GM21723 (cell line): ENCODE measurements around the gene GDNF.
A peak's percentile ranks its signal among the peaks of the same experiment; 100 is the strongest.
"Not testable (repeated sequence)": the region's sequence is repeated elsewhere in the genome, so short reads cannot be mapped to it uniquely, and the experiment has no call there.

Source experiments
- ATAC-seq: cut with Tn5 transposase; IDR thresholded peaks from one replicate; pipeline ENCODE4 v1.9.1; 2021; ENCODE audit warnings: mild to moderate bottlenecking, moderate library complexity; ENCODE audit not compliant: unreplicated experiment

The GDNF gene, protein sequence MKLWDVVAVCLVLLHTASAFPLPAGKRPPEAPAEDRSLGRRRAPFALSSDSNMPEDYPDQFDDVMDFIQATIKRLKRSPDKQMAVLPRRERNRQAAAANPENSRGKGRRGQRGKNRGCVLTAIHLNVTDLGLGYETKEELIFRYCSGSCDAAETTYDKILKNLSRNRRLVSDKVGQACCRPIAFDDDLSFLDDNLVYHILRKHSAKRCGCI

DNA sequence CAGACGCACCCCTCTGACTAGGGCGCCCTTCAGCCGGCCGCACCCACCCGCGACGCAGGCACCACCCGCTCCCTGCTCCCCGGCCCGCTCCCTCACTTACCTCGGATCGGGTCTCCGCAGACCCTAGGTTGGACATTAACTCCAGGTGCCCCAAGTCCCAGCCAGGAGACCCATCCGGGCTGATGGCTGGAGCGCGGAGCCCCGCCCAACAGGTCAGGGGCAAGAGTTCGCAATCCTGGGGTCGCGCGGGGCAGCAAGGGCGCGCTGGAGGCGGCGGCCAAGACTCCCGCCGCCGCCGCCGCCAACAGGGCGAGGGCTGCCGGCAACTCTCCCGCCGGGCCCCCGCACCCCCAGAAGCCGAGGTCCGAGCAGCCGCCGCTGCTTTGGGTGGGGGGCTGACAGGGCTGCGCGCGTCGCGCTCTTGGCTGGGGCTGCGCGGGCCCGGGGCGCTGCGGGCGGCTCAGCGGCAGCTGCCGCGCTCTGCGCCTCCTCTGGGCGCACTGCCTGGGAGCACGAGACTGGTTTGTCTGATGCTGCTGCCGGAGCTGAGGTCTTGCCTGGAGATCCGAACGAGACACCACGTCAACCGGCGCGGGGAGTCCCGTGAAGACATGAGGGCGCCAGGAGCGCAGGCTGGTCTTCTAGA is at the start of gene GDNF:
TSS of gene GDNF (minus strand) at position 635 of the 646 bp plus-strand sequence. CDS start 5,245 bp downstream, outside the sequence.
- no peak for ATAC-seq

DNA sequence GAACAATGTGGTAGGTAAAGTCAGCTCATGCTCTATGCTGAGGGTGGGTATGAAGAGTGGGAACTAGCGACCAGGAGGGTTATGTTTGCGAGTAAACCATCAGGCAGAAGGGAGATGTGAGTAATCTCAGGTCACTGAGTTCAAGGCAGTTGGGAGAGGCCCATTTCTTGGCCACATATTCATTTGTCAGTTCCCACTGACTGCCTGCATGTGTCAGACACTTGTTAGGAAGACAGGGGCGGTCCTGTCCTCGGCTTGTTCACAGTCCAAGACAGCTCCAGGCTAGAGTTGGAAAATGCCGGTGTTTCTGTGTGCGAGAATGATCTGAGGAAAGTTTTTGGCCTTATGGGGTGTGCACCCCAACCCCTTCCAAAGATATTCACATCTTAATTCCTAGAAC is 48.6 kb upstream of the GDNF start:
- no peak for ATAC-seq

DNA sequence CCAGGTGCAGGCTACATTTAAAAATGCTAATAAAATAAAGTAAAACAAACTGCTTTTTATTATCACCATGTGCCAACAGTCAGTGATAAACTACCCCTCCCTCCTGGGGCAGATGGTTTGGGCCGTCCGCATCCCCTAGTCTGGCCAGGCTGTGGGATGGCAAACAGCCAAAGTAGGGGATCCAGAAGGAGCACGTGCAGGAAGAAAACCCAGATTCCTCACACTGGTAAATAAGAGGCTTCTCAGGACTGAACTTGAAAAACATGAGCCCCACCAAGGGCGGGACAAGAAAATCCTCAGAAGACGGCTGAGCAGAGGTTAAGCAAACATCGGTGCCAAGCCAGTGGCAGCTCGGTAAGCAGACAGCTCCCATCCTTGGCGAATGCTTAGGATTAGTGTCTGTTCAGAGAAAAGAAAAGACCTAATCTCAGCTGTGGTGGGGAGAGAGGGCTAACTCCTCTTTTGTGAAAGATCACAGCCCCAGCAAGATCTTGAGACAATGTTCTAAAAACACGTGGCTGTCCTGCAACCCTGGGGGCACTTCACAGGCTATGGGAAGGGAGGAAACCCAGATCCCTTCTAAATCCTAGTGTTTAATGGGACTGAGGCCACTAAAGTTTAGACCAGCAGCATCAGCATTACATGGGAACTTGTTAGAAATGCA is 46.5 kb upstream of the GDNF start:
- ATAC-seq: no peak

DNA sequence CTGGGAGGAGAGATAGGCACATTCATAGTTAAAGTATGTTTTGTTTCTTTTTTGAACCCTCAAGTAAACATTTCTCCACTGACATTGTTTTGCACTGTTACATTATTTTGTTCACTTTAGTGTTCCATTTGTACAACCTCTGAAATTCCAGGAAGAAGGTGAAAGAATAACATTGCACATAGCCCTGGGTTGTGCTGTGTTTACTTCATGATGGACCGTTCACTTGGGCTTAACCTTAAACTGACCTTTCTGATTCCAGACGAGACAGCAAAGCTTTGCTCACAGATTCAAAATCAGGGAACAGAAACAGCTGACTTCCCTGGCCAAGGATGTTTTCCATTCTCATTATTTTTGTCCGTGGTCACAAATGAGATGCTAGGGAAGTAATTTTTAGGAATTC is 42.8 kb upstream of the GDNF start:
- ATAC-seq: no peak

DNA sequence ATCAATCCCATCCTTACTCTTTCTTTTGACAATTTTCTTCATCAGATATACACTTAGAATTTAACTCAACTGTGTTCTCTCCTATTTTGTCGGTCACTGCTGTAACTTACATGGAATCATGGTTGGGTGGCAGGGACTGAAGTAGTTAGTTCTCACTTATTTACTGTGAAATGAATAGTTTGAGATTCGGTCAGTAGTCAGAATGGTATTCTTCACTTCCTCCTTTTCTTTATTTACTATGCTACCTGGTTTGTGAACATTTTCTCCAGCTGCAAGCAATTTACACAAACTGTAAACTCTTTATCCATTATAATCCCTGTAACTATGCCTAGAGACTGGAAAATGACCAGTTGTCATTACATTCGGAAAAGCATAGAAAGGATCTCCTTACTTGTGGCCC is 41.5 kb upstream of the GDNF start:
- ATAC-seq: peak; percentile 95

DNA sequence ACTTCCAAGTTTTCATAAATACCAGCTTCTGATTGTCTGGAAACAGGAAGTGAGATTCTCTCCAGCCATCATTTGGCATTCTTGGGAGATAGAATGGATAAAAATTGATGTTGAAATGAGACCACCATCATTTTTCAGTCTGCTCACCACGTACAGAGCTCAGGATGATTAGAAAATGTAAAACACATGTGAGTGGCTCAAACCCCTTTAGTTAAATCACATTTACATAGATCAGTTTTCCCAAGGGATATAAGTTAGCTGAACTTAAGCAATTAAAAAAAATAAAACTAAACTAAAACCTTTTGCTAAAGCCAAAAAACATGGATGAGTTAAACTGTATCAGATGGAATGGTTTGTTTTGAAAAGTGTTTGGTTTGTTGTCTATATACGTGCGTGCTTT is 37.1 kb upstream of the GDNF start:
- ATAC-seq: no peak

DNA sequence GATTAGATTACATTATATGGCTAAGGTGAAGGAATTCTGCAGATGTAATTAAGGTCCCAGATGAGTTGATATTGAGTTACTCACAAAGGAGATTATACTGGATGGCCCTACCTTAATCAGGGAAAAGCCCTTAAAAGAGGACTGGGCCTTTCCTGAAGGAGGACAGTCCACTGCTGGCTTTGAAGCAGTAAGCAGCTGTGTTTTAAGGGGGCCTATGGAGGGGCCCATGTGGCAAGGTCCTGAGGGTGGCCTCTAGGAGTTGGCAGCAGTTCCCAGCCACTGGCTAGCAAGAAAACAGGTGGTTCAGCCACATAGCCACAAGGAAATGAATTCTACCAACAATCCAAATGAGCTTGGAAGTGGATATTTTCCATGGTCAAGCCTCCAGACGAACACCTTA is 36.4 kb upstream of the GDNF start:
- ATAC-seq: no peak

DNA sequence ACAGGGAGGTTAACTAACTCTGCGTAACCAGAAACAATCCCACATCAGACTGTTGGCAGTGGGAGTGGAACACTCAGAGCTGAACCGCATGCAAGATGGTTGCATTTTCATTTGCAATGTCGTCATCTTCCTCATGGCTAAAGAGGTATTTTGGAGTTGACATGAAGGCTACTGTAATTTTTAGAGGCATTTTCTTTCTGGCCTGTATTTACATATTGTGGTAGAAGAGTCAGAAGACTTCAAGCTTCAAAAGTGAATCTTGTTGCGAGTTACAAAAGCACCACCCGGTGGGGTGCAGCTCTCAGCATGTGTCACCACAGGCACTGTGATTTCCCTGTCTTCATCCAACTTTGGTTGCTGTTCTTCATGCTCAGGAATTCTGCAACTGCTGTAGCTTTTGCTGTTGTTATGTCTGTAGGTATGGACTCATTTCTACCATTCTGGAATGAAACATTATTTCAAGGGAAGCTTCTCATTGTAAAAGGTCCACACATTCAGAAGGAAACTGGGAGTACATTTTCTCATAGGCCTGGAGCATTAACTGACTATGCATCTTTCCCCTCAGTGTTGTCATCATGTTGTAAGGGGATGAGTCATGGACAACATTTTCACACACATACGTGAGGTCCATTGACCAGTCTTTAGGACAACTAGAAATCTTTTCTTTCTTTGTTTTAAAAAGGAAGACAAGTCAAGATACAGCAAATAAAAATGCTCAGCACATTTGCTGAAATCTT is 35.4 kb upstream of the GDNF start:
- ATAC-seq: peak; percentile 60

DNA sequence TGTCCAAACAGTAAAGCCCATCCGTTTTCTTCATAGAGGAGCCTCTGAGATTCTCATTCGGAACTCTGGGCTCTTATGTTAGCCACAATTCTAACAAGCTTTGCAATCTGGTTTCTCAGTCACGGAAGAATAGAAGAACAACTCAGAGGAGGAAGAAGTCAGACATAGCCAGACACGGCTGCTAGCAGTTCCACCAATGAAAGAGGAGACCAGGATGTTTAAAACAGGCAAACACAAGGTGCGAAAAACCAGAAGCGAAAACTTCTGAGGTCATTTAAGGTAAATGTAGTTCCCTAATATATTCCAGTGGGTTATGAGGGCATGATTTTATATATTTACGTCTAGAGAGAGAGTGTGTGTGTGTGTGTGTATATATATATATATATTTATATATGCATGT is 34.1 kb upstream of the GDNF start:
- no peak for ATAC-seq

DNA sequence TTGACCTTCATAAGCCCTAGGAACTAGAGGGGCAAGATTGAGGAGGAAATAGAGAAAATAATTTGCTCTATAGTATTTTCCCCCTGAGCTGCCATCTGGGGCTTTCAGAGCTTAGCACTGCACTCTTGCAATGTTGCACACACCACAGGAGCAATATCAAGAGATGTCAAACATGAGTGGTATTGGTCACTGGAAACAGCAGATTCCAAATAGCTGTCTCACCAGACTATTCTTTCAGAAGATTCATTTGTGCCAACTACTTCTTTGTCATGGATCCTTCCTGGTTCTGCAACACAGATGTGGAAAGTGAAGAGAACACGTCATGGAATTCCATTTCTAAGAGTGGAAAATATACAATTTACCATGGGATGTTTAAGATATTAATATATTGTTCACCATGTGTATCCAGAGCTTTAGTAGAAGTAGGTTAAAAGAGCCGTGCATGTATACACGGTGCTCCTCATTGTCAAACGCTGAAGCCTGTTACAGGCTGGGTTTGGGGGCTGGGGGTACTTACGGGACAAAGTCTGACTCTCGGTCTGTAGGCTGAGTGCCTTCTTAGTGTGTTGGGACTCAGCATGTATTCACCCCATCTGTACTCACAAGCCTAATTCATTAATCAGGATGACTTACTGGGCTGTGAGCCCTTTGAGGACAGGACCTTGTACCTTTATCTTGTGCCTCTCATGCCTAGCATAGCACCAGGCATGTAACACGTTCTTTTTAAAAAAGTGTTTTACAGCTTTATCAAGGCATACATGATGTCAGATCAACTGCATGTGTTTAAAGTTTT is 31.4 kb upstream of the GDNF start:
- ATAC-seq: no peak

DNA sequence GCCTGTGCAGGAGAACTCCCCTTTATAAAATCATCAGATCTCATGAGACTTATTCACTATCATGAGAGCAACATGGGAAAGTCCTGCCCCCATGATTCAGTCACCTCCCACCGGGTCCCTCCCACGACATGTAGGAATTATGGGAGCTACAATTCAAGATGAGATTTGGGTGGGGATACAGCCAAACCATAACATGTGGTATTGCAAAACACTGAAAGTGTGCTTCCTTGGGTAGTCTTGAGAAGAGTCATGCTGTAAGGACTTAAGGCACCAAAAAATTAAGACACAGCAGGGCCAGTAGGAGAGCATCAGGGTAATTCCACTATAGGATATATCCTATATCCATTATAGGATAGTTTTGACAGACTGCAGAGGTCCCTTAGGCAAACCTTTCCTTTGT is 29.4 kb upstream of the GDNF start:
- no peak for ATAC-seq

DNA sequence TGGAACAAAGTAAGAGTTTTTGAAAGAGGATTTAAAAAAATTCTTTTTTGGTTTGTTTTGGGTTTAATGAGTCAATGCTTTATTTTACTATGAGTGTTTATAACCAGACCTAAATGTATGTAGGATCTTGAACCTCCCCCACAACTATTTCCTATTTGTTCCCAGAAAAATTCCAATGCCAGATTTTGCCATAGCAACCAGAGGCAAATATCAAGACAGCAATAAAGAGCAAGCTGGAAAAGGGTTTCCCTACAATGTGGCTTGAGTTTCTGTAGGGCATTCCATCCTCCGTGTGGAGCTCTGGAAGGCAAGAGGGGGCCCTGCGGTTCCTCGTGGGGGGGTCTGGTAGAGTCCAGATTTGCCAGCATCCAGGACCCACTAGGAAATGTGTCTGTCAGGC is 27.8 kb upstream of the GDNF start:
- ATAC-seq: no peak

DNA sequence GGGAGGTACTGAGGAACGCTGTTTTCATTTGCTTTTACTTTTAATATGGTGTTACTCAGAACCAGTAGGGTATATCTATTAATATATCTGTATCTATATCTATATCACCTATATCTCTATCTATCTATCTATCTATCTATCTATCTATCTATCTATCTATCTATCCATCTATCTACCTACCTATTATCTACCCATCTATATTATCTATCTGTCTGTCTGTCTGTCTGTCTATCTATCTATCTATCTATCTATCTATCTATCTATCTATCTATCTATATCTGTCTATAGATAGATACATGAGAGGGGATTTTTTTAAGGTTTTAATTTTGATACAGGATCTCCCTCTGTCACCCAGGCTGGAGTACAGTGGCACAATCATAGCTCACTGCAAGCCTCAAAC is 23.1 kb upstream of the GDNF start:
- not testable (repeated sequence) for ATAC-seq

DNA sequence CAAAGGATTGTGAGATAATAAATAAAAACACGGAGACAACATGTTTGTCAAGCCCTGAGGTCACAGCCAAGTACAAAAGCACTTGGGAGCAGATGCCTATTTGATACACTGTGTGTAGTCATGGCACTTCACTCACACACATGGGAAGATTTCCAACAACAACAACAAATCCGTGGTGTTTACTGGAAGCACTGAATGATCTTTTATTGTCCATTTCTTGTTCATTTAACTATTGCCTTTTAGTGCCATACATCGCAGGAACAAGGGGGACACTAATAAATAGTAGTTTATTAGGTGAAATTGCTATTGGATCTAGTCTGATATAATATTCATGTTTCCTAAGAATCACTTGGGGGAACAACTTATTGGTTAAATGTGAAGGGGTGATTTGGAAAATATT is 20.4 kb upstream of the GDNF start:
- ATAC-seq: no peak

DNA sequence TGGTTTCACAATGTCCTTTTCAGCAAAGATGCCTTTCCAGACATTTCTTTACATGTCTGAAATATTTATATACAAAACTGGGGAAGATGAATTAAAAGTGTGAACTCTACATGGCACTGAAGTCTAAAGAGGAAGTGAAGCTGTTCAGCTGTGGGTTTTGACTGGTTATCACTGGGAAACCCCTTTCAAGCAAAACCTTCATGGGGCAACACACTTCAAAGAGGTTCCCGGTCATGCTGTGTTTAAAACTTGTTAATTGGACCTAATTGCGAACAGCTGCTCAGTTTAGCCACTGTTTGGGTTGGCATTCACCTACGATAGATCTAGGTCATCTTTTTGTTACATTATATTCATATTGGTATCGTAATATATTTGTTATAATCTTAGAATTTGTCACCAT is 20.0 kb upstream of the GDNF start:
- peak; percentile 95 for ATAC-seq

DNA sequence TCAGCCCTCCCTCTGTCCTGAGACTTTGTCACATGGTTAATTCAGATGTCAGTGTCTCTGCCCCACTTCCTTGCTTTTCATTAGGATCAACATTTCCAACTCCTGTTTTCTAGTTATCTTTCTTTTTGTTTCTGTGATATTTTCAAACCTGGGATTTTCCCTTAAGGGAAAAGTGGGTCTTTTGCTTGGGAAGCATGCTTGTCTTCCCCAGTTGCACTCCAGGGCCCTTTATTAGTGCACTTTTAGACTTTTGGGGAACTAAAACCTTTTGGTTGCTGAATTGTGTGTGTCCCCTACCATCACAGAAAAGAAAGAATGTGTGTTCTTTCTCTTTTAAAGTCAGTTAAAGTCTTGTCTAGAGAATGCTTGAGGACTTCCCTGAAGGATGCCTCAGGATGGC is 18.4 kb upstream of the GDNF start:
- peak; percentile 43 for ATAC-seq

DNA sequence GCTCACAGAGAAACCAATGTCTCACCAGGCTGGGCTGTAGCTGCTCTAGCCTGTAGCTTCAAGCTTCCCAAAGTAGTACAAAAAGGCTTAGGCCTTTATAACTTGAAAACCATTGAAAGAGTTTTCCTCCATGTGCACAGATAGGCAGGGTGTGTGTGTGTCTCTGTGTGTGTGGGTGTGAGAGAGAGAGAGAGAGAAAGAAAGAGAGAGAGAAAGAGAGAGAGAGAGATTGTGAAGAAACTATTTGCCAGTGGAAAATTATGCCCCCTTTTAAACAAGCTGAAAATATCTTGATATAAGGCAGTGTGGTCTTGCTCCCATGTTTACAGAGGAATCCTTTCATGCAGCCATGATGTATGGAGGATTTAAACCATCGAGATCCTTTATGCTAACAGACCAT is 17.9 kb upstream of the GDNF start:
- no peak for ATAC-seq

DNA sequence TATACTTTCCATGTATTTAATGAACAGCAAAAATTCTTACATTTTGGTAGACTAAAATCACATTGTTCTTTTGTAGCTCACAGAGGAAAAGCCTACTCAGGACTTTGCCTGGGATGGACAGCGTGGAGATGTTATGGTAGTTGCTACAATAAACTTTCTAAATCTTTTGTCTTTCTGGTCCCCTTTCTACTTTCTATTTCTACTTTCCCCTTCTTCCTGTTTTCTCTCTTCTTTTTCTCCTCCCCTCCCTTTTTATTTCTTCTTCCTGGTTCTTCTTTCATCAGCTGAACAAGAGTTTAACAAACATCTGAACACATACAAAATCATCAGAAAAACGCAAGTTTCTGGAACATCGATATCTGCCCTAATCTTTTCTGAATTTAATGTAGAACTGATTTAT is 15.6 kb upstream of the GDNF start:
- no peak for ATAC-seq

DNA sequence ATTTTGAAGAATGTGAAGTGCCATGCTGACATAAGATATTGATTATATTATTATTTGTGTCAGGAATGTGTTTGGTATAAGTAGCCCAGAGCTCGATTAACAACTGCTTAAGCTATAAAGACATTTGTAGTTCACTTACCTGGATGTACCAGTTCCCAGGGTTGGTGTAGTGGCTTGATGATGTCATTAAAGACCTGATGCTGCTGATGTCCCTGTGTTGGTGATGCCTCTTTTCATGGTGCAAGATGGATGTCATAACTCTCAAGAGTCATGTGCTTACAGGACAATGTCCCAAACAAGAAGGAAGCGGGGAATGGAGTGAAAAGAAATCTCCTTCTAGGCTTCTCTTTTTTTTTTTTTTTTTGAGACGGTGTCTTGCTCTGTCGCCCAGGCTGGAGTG is 11.5 kb upstream of the GDNF start:
- no peak for ATAC-seq

DNA sequence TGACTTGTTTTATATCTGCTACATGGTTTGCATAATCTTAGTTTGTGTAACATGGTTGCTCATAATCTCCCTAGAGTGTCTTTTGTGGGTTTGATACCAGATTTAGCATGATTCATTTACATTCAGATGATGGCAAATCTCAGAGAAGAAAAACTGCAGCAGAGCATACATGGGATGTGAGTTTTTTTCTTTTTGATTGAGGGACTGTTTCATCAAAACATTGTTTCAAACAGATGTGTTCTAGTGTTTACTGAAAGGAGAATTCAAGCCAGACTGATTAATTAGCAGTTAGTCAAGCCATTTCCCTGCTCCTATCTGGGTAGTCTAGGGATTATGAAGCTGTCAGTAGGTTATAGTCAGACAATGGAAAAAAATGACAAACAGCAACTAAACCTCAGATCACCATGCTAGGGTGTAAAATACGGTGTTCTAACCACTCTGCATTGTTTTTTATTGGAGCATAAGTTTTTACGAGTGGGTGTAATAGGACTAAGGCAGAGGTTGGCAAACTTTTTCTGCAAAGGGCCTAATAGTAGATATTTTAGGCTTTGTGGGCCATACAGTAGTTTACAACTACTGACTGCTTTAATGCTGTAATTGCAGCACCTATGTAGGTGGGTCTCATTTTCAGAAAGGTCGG is 10.5 kb upstream of the GDNF start:
- ATAC-seq: no peak

DNA sequence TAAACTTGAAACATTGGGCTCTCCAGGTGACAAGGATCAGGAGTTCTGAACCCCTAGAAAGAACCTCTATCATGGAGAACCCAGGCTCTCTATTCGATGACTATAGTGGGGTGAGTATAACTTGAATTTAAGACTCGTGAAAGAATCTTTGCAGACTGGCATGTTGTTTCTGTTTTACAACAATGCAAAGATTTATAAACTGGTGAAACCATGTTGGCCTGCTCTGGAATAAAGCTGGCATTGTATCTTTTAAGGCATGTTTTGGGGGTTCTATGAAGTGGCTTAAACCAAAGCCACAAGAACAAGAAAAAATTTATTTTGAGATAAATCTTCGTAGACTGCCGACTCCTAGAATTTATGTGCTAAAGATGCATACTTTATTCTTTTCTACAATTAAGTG is 9.8 kb upstream of the GDNF start:
- ATAC-seq: no peak
